HK-2 (cell line): ENCODE results near the gene FAM163B.

Experiments
- DNase-seq: peaks from one replicate; pipeline ENCODE4 v3.0.0-alpha.2; 2018; ENCODE audit not compliant: unreplicated experiment

The FAM163B gene

DNA sequence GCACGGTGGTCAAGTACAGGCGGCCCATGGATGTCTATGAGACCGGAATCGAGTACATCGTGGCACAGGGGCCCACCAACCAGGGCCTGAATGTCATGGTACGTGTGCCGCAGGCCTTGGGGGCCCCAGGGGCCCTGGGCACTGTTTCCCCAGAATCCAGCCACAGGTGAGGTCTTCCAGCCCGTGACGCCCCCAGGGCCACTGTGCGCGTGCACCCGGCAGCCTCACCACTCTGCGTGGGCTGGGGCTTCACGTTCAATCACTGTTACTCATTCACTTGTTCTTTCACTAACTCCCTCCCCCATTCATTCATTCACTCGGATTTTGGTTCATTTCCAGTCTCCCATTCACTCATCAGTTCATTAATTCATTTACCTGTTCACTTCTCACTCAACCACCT is 62.1 kb downstream of the FAM163B start:
- DNase-seq, result no peak

DNA sequence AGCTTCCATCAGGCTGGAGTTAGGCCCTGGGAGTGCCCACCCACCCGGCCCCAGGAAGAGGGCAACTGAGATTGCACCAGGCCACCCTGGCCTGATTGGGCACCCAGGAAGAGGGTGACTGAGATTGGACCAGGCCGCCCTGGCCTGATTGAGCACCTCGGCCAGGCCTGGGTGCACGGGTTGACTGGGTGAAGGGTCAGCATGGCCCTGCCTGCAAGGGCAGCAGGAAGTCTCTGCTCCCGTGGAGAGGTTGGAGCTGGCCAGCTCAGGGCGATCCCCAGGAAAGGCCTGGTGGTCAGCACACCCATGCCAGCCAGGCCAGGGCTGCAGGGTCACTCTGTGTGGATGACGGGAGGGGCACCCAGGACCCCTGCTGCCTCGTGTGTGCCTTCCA is 62.9 kb downstream of the FAM163B start:
- DNase-seq, result no peak

DNA sequence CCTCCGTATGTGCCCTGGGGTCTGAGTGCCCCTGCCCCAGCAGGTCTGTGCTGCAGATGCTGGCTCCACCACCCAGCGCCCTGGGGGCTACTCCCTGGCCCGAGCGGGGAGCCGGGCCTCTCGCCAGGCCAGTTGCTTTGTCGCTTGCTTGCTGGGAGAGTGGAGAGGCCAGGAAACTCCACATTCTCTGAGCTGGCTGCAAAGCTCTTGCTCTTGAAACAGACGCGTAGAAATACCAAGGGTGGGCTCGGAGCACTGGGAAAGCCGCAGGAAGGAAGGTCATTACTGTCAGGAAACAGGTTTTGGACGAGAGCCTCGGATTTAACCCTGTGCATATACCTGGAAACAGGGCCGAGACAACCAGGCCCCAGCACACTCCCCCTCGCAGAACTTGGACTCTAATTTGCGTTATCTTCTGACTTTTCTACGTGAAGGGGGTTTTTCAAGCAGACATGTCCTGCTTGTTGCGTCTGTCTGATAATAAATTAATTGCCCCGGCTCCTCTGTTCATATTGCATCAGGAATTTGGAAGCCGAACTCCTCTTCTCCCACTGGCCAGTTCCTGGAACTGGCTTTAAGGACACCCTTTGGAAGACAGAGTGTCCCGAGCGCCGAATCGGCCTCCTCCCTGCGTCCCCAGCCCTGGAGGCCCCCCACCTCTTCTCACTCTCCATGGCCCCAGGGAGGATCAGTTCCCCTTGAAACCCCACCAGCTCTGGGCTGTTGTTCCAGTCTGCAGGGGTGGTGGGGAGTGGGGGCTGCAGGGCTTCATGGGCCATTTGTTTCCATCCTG is 63.5 kb downstream of the FAM163B start:
- DNase-seq, result no peak

DNA sequence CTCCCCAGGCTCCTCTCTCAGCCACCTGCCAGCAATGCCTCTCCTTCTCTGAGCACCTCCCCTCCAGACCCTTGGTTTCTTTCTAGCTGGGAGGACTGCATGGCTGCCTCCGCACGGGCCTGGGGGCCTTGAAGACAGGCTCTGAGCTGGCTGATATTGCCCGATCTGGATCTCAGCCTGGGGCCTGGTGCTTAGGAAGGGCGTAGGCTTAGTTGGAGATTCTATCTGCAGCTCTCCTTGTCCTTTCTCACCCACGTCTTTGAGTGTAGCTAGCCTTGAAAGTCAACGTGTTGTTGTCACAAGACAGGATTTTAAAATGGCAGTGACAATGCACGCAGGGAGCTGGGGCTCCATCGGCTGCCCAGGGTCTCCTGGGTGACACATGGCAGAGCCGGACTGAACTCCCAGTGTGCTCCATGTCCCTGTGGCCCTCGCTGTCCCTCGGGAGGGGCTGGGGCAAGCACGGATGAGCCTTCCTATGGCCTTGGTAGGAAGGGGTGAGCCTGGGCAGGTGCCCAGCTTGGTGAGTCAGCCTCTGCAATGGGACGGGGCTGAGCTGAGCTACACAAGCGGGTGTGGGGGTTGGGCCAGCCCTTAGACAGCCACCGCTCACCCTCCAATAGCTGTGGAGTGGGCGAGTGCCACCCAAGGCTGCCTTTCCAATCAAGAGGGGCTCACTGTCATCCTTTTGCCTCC is 65.3 kb downstream of the FAM163B start:
- no peak for DNase-seq

DNA sequence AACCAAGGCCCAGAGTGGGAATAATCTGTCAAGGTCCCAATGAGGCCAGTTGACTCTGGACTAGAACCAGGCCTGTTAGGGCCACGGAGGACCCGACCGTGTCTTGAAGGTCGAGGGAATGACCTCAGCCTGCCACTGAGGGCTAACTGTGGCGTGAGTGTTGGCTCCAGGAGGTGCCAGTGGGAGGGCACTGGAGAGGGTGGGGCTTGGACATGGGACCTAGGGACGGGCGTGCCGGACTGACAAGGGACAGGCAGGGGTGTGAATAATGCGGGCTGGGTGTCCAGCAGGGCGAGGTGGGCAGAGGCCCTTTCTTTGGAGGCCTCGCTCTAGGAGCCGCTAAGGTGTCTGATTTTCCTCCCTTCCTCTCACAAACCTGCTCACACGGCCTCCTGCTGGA is 67.2 kb downstream of the FAM163B start:
- DNase-seq, result no peak

DNA sequence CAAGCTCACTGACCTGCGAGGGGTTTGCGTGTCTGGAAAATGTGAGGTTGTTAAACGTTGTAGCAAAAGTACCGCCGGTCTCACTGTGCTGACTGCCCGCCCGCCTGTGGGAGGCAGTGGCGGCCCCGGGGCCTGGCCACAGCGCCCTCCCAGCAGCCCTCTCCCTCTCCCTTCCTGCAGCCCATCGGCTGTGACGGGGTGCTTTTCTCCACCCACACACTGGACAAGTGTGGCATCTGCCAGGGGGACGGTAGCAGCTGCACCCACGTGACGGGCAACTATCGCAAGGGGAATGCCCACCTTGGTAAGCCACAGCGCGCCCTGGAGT is 68.5 kb downstream of the FAM163B start:
- no peak for DNase-seq

DNA sequence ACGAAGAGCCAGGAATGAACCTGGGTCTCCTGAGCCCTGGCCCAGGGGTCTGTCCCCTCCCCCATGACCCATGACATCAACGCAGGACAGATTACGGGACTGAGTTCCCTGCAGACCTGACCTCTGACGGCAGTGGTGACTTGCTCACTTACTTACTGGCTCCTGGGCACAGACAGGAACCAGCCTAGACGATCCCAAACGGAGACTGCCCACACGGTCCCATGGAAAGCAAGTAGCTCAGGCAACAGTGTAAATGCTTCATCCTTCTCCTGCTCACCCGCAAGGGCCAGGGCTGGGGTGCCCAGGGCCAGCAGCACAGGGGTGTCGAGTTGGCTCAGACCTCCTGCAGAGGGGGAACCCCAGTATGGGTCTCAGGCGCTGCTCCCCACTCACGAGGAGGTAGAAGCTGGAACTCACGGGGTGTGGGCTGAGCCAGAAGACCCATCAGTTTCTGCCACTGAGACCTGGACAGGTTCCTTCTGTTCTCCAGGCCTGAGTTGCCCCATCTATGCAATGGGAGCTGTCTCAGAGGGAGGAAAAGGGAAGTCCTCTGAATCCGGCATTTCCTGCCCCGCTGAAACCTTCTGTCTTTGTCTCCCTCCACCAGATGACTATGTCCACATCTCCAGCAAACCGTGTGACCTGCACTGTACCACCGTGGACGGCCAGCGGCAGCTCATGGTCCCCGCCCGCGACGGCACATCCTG is 69.0 kb downstream of the FAM163B start:
- no peak for DNase-seq

DNA sequence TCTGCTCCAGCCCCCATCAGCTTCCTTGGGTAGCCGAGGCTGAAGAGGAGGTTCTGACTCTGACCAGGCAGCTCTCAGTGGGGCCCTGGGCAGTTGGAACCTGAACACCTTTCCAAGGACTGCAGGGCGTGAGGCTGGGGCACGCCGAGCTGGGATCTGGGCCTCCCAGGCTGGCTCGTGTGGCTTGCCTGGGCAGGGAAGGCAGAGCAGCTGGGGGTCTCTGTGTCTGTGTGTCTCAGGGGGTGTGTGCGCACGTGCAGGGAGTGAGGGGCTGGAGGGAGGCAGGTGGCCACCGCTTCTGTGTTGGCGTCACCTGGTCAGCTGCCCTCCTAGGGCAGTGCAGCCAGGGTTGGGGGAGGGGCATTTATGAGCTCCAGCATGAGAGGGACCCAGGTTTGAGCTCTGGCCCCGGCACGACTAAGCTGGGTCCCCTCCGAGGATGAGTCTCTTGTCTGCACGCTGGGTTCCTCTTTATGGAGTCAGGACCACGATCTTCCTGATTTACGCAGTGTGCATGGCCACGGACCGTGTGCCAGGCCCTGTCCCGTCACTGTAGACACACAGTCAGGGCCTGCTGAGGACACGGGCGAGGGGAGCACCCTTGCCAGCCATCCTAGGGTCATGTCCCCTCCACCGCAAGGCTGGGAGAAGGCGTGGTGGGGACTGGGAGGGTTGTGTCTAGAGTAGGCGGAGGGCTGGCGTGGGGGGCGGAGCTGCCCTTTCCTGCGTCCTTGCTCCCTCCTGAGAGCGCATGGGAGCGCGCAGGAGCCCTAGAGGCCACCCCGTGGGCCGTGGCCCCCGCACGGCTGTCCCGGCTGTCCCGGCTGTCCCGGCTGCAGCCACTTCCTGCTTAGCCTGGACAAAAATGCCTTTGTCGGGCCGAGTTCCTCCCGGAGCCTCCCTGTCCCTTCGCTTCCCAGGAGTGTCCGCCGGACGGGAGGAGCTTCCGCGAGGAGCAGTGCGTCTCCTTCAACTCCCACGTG is 70.0 kb downstream of the FAM163B start:
- DNase-seq, result no peak

DNA sequence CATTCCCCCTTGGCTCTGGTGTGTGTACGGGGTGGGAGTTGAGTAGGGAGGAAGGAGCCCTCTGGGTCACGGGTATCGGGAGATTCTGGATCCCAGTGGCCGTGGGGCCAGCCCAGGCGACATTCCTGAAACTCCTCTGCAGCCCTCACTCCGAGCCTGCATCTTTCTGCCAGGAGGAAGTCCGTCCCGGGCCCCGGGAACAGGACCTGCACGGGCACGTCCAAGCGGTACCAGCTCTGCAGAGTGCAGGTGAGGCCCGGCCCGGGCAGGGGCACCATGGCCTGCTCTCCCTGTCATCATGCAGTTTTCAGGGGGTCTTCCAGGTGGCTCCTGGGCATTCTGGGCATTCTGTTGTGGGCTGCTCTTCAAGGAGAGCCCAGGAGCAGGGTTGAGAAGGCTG is 71.0 kb downstream of the FAM163B start:
- DNase-seq, result no peak

DNA sequence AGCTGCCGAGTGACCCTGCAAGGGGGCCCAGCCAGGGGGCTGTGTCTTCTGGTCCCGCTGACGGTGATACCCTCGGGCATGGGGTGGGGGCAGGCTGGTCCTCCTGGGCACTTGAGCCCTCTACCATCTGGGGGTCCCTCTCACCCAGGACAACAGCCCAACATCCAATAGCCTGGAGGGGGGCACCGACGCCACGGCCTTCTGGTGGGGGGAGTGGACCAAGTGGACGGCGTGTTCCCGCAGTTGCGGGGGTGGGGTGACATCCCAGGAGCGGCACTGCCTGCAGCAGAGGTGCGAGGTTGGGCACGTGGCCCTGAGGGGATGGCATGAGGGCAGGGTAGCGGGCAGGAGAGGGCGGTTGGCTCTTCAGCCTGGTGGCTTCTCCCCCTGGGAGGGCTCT is 71.9 kb downstream of the FAM163B start:
- no peak for DNase-seq

DNA sequence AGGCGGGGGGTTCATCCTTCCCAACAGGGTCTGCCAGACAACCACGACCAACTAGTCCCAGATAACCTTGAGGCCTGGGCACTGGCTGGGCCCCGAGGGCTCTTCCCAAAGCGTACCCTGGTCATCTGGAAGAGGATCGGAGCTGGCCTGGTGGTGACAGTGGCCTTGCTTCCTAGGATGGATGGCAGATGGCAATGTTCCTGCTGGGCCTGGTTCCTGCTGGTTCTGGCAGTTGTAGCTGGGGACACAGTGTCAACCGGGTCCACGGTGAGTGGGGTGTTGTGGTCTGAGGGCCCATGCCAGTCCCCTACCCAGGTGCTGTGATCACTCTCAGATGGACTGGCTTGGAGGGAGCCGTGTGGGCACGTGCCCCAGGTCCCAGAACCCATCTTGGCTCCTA is 72.7 kb downstream of the FAM163B start:
- no peak for DNase-seq

DNA sequence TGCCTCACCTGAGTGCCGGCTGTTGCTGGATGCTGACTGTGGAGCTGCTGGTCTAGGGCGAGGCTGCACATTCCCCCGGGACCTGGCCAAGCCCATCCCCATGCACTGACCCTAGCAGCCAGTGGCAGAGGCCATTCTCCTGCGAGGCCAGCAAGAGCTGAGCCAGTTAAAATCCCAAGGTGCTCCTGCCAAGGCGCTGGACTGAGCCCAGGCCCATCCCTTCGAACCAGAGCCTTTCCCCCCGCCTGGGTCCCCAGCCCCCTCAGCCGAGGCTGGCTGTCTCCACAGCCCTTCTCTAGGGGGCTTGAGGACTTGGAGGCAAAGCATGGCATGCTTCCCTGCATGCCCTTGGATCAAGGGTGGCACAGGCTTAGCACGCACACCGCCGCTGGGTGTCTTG is 73.1 kb downstream of the FAM163B start:
- no peak for DNase-seq

DNA sequence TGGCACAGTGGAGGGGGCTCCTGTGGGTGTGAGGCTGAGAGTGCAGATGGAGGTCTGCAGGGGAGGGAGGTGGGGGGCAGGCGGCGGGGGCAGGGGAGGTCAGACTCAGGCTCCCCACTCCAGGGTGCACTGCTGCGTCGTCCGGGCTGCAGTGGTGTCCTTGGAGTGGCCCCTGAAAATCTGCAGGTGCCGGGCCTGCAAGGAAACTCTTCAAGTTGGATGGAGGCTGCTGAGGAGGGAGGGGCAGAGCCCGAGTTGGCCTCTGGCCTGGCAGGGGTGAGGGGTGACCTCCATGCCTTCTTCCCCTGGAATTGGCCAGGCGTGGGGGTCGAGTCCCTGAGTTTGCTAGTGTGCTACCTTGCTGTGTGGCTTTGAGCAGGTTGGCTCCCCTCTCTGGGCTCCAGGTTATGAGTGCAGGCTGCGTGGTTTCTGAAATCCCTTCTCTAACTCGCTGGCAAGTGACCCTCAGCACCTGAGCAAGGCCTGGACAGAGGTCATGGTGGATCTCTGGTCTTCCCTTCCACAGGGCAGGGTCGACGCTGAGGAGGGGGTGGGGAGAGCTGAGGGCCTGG is 73.8 kb downstream of the FAM163B start:
- no peak for DNase-seq

DNA sequence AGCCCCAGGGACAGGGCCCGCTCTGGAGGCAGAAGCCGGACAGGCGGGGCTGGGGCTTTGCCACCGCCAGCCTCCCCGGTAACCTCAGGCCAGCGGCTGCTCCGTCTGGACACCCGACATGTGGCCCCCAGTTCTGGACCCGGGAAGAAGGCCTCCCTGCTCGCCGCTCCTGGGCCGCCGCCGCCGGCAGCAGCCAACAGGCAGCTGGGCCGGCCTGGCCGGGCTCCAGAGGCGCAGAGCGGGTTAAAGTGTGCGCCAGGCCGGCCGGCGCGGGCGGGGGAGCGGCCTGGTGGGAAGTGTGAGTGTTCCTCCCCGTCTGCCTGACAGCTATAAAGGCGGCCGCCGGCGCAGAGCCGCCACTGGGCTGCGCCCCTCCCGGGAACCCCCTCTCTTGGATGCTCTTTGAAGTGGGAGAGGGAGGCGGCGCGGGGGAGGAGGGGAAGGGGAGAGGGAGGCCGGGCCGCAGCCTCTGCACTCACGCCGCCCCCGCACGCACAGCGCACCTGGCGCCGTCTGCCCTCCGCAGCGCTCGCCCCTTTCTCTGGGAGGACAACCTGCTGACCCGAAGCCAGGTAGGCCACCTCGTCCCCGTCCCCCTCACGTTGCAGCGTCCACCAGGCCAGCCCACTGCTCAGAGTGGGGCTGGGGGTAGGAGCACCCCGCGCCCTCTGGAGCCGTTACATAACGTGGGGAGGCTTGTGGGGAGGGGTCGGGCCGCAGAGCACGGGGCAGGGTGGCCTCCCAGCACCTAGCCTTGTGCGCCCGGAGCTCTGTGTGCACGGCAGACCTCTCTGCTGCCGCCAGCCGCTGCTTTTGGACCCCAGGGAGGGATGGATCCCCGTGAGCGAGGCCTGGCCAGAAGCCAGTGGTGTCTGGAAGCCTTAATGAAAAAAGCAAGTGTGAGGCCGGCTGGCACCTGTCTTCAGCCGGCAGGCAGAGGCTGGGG is 74.6 kb downstream of the FAM163B start, which contains the start of gene ADAMTSL2:
TSS of gene ADAMTSL2 (plus strand) at position 359 of the 946 bp plus-strand sequence. CDS start 2,009 bp downstream, outside the sequence.
- peak; percentile 32 for DNase-seq

DNA sequence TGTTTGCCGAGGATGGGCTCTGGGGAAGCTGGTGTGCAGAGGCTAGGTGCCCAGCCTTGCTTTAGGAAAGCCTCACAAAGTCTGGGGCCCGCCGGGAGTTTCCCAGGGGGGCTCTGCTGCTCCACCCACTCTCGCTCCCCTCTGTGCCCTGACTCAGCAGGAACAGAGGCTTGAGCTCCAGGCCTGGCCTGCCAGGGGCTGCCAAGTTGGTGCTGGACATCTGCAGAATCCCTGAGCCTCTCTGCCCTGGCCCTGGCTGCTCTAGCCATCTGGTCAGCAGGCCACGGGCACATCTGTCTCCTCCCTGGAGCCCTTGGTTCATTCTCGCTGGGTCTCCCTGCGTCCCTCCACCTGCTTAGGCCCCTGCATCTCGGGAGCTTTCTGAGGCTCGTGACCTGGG is 75.3 kb downstream of the FAM163B start:
- DNase-seq, result no peak

DNA sequence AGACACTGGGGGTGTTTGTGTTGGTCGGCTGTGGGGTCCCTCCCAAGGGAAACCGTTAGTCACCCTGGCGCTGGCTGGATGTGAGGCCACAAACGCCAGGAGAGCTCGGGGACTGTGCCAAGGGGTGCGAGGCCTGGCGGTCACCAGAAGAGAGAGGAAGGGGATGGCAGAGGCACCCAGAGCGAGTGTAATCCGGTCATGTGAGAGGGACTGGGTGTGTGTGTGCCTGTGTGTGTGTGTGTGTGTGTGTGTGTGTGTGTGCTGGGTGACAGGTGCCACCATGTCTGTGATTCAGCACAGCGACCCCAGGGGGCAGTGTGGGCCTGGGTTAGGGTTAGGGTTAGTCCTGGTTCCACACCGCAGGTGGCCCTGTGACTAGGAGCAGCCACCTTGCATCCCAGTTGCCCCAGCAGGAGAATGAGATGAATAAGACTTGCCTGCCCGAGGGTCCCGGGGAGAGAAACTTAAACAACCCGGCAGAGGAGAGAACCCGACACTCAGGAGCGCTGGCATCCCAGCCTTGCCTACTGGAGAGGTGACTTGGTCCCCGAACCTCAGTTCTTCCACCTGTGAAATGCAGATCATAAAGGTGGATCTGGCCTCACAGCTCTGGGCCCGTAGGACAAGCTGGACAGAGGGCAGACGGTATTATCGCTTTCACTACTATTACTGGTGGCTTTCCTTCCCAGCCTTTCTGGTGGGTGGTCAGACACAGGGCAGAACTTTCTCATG is 76.1 kb downstream of the FAM163B start:
- DNase-seq, result peak; percentile 54

DNA sequence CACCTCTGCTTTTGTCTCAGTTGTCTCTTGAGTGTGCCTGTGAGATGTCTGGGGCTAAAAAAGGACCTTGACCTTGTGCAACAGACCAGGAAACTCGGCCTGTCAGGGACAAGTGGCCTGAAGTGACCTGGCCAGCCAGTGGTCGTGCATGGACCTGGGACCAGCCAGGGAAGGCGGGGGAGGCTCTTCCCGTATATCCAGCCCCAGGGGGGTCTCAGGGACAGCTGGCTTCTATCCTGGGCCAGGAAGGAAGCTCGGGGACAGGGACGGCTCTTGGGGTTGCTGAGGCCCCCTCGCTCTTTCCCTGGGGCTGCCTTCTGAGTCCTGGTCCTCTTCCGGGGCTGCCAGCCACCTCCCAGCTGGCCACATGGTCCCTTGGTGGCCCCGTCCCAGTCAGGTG is 77.9 kb downstream of the FAM163B start:
- no peak for DNase-seq

DNA sequence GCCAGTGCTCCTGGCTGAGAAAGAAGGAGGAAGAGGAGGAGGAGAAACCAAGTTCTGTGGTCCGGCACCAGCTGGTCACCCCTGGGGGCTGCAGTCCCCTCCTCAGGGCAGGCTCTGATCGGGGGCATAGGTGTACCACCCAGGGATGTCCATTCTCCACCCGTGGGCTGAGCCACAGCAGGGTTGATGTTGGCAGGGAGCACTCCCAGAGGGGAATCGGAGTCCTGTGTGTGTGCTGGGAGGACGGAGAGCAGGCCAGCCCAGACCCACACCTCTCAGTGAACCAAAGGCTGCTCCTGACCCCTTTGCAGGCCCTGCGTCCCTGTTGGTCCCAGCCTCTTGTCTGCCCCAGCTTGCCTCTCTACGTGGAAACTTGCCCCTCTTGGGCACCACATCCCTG is 79.3 kb downstream of the FAM163B start:
- DNase-seq, result no peak

DNA sequence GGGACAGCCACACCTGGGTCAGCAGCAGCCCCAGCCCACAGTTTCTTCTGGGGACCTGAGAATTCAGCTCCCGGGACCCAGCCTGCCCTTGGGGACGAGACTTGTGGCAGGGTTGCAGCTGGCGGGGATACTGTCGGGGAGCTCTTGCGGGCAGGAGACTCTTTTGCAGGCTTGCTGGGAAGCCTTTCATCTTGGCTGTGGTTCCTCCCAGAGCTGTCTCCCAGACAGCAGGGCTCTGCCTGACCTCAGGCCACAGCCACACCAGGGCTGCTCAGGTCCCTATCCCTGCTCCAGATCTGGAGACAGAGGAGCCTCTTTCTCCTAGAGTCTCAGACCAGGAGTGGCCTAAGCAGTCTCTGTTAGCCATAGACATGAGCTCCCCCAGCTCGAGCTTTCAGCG is 79.7 kb downstream of the FAM163B start:
- no peak for DNase-seq

DNA sequence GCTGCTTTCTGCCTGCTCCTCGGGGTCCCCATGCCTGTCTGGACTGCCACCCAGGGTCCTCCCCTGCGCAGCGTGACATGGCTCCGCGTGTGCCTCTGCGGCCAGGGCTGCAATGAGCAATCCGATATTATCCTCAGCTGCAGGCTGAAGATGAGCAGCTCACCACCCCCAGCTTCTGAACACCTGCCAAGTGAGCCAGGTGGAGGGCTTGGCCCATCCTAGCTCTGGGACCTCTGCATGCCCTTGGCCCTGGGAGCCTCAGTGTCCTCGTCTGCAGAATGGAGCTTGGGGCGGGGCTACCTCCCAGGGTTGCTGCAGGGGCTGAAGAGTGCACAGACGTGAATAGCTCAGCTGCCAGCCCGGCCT is 80.3 kb downstream of the FAM163B start:
- DNase-seq, result no peak
